OCI-M1 (cell line): ENCODE data around the gene S100PBP.

Source experiments
- DNase-seq: peaks from one replicate; lab custom pipeline; 2025; lab: John Stamatoyannopoulos, UW

S100PBP gene

DNA sequence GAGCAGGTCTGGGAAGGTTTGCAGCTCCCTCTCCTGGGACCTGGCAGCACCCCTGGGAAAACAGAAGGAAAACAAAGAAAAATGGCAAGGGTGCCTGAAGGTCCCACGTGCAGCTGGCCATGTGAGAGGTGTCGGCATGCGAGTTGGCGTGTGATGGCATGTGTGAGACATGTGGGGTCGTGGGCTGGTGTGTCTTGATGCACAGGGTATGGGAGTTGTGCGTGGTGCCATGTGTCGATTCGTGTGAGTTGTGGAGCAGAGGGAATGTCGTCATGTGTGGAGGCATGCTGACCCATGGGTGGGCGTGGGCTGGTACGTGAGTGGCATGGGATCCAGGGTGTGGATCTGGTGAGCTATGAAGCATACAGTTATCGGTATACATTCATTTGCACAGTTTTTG is 70.2 kb downstream of the S100PBP start:
- DNase-seq = no peak

DNA sequence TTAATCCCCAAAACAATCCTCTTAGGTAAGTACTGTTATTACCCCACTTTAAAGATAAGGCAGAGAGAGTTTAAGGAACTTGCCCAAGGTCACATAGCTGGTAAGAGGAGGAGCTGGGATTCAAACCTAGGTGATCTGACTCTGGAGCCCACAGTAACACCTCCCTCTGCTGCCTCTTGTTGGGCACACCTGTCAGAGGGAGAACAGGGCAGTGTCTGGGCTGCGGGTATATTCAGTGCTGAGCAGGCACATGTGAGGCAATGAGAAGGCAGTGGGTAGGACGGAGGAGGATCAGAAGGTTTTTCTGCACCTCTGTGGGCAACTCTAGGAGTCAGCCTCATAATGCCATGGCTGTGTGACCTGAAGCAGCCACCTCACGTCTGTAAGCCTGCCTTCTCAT is 70.7 kb downstream of the S100PBP start:
- DNase-seq = no peak

DNA sequence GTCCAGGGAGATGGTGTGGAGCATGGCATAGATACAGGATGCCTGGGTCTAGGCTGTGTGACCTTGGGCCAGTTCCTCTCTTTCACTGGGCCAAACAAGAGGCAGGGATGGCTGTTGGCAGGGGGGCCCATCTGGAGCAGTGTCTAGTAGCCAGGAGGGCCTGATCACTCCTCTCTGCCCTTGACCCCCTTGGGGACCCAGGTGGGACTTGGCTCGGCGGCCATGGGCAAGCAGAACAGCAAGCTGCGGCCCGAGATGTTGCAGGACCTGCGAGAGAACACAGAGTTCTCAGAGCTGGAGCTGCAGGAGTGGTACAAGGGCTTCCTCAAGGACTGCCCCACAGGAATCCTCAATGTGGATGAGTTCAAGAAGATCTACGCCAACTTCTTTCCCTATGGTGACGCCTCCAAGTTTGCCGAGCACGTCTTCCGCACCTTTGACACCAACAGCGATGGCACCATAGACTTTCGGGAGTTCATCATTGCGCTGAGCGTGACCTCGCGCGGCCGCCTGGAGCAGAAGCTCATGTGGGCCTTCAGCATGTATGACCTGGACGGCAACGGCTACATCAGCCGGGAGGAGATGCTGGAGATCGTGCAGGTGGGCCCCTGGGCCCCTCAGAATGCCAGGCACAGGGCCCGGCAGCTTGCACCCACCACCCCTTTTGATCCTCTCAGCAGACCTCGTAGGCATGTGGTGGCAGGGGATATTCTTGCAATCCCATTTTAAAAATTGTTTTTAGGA is 71.4 kb downstream of the S100PBP start:
- DNase-seq = no peak

DNA sequence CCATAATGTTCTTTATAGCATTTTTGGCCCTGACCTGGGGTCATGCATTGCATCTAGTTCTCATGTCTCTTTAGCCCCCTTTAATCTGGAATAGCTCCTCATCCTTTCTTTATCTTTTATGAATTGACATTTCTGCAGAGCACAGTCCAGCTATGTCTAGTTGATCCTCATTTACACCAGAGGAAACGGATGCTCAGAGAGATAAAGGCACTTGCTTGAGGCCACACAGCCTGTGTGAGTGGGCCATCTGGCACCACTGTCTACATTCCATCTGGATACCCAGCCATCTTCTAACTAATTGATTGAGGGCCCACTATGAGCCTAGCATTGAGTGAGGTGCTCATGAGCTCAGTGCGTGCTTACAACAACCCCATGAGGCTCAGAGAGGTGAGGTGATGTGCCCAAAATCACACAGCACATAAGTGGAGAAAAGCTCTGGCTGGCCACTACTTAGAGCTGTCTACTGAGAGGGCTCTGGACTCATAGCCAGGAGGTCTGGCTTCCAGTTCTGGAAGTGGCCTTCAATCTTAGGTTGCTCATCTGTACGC is 72.4 kb downstream of the S100PBP start:
- no peak for DNase-seq

DNA sequence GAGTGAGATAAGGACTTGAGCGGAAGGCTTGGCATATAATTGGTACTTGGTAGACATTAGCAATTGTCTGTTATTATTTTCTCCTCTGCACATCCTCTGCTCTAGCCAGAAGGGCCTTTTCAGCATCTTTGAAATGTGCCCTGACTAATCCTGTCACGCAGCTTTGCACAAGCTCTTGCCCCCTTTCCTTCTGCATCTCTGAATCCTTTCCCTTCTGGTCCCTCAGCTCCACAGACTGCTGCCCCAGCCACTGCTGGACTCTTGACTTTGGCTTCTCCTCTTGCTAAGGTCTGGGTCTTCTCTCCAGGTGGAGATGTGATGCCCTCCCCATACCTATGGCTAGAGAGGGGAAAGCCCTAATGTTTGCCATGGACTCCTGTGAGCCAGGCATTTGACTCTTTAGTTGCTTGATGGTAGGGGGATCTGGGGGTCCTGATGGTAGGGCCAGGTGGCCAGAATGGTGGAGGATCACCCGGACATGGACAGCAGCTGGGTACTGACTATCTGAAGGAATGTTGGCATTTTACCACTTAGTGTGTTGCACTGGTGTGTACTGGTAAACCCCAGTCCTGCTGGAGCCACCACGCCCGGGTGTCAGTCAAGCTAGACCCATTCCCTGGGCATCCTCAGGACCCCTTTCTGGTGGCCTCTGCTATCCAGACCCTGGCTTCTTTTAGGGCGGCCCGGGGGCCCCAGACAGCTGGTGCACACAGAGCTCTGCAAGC is 73.2 kb downstream of the S100PBP start:
- no peak for DNase-seq

DNA sequence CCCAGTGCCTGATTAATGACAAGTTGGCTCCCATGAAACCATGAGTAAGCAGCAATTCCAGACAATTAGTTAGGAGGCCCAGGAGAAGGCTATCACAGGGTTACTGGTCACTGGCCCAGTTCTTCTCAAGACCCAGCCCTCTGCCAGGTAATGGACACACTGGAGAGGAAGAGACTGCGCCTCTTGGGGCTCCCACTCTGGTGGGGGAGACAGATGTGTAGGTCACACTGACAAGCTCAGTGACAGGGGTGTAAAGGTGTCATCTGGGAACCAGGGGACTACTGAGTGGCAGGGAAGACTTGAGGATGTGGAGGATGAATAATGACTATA is 73.8 kb downstream of the S100PBP start:
- DNase-seq = no peak

DNA sequence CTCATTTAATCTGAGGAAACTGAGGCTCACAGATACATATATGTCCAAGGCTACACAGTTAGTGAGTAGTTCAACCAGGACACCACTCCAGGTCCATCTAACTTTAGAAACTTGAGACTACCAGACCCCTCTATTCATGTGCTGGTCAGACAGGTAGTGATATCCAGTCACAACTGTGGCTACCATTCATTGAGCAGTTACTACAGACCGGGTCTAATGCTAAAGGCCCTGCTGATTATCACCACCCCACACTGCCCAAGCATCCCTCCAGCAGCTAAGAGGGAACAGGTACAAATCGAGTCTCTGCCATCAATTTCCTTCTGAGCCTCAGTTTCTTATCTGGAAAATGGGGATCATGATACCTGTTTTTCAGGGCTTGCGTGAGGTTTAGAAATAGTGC is 74.2 kb downstream of the S100PBP start:
- no peak for DNase-seq

DNA sequence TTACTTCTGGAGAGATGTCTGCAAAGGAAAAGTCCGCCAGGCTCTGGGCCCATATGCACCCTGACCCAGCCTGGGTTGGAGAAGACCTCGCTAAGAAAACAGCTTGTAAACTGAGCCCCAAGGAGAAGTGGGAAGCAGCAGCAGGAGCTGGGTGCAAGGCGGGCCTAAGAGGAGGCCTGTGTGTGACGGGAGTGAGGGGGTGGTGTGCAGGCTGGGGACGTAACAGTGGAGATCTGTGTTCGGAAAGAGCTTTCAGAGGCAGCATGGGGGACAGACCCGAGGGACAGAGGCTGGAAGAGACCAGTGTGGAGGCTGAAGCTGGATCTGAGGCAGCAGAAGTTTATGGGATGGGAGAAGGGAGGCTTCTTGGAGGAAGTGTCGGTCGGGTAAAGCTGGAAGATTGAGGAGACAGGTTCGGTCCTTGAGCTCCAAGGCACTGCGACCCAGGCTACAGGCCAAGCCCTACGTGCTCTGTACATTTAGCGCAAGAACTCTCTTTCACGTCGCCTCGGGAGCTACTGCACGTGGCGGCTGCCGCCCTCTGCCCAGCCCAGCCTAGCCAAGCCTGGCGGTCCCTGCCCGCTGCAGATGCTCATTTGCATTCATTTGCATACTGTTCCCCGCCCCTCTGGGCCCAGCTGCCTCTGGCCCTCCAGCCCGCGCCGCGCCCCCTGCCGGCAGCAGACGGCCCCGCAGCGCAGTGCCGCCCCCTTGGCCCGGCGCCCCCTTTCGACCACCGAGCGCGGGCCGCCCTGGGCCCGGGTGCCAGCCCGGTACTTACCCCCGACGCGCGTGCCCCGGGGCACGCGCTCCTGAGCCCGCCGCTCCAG is 75.1 kb downstream of the S100PBP start:
- no peak for DNase-seq

DNA sequence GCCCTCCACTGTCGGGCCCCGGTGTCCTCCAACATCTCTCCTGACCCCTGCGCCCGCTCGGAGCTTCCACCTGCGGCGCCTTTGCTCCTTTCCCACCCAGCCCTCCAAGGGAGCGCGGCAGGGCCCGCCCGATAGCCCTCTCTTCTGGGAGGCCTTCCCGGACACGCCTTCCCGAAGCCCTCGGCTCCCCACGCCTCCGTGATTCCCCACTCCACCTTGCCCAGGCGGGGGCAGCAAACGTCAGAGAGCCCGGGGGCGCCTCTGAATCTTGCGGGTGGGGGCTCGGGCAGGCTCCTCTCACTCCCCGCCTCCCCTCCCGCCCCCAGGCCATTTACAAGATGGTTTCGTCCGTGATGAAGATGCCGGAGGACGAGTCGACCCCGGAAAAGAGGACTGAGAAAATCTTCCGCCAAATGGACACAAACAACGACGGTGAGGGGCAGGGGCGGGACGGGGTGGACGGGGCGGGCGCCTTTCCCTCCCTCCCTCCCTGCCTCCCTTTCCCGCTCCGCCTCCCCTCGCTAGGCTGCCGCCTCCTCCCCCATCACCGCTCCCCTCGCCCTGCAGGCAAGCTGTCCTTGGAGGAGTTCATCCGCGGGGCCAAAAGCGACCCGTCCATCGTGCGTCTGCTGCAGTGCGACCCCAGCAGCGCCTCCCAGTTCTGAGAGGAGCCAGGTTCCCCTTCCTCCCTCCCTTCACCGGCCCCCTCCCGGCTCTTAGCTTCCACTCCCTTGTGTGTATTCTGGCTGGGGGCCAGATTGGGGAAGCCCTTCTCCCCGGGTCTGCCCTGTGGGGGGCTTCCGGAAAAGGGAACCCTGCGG is 76.0 kb downstream of the S100PBP start:
- no peak for DNase-seq

DNA sequence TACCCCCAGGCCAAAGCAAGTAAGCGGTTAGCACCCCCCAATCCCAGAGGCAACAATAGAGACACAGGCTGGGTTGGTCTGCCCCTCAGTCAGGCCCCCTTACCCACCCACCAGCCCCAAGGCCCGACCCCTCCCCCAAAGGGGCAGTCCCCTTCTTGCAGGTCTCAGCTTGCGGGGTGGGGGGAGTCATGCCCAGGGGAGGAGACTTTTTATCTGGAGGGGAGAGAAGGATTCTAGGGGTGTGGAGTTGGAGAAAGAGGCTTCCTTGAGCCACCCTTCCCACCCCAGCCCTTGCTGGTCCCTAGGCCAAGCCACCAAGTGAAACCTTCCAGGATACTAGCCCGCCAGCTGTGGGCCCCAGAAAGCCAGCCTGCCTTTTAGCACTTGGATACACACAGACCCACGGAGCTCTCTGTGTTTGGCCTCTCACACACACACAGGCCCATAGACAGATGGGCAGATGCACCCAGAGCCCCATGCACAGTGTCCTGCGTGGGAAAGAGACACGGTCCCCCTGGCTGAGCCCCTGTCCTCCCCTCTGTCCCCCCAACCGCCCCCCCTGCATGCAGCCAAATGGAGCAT is 76.7 kb downstream of the S100PBP start:
- DNase-seq = no peak

DNA sequence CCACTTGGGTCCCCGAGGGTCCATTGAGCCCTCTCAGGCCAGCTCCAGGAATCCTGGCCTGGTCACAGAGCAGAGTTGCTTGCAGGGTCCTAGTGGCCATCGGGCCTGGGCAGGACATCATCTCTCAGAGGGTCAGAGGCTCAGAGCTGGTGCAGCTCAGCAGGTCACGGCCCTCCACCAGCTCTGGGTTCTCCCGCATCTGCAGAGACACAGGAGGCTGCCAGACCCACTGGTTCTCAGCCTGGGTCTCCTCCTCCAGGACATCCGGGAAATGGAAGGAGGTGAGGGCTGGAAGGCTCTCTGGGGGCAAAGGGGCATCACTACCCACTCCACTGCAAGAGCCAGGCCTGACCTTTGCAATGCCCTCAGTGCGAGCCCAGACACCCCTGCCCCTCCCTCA is 77.2 kb downstream of the S100PBP start:
- no peak for DNase-seq

DNA sequence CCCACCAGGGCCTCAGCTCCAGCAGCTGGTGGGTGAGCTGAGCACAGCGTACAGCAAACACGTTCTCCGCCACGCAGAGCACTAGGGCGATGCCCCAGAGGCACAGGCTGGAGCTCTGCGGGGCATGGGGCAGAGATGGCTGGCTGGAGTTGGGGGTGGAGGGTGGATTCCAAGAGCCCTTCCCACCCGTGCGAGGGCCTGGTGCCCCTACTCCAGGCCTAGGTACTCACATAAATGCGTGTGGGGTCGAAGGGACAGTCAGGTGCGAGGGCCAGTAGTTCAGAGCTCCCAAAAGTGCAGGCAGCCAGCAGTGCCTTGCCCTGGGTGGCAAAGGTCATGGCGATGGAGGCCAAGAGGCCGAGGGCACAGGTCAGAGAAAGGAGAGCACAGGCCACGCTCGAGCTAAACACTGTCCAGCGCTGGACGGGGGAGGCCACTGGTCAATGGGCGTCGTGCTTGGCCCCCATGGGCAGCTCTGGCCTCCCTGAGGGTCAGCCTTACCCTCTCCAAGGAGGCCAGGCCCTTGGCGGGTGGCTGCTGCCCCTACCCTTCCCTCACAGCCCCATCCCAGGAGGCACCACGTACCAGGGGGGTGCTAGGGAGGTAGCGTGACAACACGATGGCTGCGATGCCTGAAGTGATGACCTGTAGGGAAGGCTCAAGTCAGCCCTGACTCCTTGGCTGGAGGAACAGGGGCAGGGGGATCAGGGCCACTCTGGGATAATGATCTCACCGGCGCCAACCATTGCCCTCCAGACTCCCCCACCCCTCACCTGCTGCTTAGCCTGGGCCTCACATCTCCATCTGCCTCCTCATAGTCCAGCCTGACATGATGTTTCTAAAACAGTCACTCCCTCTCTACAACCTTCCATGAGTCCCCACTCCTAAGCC is 78.1 kb downstream of the S100PBP start:
- DNase-seq = no peak

DNA sequence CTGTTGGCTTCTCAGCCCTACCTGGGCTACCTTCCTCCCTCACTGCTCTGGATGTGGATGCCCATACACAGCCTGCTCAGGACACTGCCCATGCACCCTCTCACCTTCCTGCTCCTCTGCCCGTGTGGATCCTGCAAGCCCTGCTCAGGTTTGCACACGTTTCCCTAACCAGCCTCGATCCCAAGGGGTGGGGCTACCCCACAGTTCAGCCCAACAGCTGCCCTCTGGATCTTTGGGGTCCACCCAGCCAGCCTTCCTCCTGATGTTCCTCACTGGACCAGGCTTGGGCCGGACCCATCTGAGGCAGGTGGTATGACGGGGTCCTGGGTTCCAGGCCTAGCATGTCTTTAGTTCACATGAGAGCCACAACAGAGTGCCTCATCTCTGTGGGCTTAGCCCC is 79.0 kb downstream of the S100PBP start:
- no peak for DNase-seq

DNA sequence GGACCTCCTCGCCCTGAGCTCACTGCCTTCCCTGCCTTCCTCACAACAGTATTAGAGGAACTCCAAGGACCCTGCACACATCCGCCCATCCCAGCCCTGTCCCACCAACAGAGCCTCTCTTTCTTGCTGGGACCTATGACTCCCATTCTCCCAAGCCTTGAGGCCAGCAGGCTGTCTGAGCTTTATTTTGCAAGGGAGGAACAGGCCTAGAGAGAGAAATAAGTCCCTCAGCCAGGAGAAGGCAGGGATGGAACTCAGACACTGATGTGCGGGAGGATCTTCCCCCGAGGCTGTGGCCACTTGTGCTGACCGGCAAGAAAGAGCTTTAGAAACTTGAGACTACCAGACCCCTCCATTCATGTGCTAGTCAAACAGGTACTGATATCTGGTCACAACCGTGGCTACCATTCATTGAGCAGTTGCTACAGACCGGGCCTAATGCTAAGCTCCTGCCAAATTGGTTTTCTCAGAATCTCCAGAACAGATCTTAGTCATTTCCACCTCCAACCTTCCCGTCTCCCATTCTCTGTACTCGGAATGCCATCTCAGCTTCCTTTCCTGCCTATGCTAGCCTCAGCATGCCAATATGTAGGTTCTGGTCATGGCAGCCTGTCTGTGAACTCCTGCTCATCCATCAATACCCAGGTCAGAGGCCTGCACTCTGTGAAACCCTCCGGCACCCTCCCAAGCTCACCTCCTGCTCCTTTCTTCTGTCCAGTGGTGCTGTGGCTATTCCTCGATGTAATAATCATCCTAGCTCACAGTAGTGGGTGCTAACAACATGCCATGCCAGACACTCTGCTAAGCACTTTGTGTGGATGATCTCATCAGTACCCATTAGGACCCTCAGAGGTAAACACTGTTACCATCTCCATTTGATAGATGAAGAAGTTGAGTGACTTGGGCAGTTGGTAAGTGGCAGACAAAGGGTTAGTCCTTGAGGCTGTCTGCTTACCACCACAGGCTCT is 79.9 kb downstream of the S100PBP start:
- DNase-seq = no peak

DNA sequence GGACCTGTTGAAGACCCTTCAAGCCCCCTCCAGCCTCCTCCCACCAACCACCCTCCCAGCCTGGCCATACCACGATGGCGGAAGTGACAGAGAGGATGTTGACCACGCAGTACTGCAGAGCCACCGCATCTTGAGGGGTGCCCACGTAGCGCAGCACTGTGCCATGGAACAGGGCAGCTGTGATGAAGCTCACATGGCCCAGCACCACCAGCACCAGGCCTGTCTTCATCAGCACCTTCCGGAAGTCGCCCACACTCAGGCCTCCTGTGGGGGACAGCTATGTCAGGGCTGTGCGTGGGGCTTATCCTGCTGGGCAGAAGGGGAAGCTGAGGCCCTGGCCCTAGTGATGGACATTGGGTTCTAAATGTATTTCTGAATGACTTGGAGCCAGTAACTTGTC is 80.6 kb downstream of the S100PBP start:
- no peak for DNase-seq

DNA sequence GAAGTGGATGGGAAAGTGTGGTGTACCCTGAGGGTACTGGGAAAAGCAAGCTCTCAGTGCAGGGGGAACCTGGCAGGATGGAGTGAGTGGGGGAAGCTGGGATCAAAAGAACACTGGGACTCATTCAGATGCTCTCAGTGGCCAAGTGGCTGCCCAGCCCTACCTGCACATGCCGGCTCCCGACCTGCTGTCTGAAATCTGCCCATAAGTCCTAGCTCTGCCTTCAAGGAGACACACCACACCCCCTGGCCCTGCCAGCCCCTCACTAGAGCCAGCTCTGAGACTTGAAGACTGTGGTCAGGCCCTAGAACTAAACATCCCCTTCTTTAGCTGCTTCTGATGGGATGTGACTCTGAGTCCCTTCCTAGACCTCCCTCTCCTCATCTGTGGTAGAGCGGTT is 81.5 kb downstream of the S100PBP start:
- no peak for DNase-seq

DNA sequence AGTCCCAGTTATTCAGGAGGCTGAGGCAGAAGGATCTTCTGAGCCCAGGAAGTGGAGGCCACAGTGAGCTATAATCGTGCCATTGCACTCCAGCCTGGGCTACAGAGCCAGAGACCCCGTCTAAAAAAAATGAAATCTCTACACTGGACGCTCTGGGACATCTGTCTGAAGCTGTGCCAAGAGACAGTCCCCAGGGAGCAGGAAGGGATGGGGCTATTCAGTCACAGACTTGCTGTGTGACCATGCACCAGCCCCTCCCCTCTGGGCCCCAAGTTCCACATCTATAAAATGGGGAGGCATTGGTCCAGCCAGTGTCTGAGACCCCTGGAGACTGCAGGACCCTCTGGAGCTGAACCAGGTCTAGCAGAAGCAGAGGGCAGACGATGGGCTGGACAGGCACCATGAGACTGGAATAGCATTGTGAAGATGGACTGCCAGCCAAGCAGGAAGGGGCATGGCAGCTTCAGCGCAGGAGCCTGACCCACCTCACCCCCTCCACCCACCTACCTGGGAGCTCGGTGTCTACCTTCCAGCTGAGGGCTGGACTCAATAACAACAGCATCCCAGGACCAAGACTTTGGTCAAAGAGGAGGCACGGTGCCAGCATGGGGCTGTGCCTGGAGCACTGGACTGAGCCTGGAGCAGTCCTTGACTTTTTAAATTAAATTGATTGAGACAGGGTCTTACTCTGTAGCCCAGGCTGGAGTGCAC is 82.3 kb downstream of the S100PBP start:
- no peak for DNase-seq

DNA sequence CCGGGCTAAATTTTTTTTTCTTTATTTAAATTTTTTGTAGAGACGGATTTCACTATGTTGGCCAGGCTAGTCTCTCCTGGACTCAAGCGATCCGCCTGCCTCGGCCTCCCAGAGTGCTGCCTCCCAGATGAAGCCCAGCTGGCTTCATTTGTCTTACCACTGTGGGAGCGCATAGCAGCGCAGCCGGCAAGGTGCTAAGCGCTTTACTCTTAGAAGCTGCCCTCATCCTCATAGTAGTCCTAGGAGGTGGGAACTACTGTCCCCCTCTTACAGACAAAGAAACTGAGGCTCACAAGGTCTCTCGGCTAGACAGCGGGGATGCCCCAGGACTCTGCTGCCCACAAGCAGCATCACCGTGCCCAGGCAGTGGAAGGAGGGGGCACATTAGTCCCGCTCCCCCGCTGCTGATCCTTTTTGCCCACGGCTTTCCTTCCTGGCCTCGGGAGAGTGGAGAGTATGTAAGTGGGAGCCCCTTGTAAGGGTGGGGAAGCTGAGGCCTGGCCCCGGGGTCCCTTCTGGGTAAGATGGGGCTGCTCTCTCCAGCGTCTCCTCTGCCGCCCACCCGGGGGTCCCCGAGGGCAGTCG is 83.0 kb downstream of the S100PBP start:
- no peak for DNase-seq
